GM19395 (cell line): Measurements from ENCODE around the gene SCNM1.
A peak's percentile ranks its signal among the peaks of the same experiment; 100 is the strongest.
"Not testable (repeated sequence)": the region's sequence is repeated elsewhere in the genome, so short reads cannot be mapped to it uniquely, and the experiment has no call there.

Source experiments
- ATAC-seq: cut with Tn5 transposase; IDR thresholded peaks from one replicate; pipeline ENCODE4 v1.9.1; 2021; ENCODE audit warnings: mild to moderate bottlenecking, moderate library complexity; ENCODE audit not compliant: unreplicated experiment

SCNM1 gene

DNA sequence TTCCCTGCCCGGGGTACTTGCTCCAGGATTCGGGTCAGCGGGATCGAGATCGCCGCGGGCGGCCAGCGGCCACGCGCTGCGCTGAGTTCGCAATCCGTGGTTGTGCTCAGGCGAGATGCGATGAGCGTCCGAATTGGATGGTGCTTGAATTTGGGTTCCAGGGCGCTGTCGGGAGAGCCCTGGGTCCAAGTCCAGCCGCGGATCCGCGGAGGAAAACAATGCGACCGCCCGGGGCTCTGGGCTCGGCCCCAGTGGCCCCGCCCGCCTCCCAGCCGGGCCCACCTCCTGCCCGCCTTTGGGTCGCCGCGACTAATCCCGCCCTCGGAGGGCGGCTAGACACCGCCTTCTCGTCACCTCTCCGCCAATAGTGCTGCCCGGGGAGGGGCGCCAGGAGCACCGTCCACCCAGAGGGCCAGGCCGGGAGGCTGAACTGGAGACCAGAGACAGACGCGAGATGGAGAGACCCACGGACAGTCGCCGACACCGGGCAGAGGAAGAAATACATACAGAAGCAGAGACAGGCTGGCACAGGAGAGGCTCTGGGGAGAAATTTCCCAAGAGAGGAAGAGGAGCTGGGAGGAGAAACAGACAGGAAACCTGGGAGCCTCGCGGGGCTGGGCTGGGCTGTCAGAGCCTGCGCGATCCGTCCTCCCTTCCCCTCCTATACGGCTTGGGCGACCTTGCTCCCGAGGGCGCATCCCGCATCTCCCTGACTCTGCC lies 19.4 kb upstream of the SCNM1 start, which contains the start of gene SEMA6C:
Gene SEMA6C, minus strand, starts transcription at position 220 of the 720 bp plus-strand sequence. CDS start 4,010 bp downstream, outside the sequence.
- ATAC-seq = peak; percentile 99

DNA sequence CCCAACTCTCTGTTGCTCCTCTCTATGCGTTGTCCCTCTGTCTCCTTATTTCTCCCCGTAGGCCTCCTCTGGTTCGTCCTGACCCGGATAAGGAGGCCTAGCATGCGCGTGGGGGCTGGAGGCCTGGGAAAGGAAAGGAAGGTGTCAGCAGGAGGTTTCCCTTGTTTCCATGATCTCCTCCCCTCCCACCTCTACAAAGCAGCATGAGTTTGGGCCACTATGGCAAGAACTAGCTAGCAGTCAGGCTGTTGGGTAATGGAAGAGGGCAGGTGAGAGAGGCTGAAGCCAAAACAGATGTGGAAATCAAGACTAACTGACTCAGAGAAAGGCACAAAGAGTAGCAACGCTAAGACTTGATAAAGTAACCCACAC lies 18.8 kb upstream of the SCNM1 start:
- no peak for ATAC-seq

DNA sequence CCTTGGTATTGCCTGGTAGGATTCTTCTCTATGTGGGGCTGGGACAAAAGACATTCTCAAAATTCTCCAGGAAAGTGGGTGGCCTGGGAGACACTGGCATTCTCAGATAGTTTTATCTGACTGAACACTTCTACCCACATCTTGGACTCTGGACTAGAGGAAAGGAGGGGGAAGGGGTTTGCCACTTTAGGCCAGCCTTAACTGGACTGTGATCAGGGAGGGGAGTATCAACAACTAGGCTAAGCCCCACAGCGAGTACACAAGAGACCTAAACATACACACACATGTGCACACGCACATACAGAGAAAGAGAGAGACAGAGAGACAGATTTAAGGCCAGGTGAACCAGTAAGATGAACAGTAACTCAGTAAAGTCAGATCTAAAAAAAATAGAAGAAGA lies 18.3 kb upstream of the SCNM1 start:
- no peak for ATAC-seq

DNA sequence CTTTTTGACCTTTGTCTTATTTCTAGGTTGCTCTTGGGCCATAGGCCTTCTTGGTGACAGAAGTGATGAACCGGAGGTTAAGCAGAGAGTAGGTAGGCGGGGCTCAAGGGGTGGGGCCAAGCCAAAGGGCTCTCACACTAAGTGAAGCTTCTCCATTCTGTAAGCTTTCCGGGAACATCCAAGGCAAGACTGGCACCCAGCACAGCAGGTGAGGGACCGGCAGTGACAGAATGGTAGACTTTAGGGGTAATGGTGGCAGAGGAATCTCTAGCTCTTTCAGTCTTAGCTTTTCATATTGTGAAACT lies 9.5 kb upstream of the SCNM1 start, which contains the start of gene TNFAIP8L2:
Gene TNFAIP8L2, plus strand, starts transcription at position 135 of the 305 bp plus-strand sequence. CDS start 2,049 bp downstream, outside the sequence.
- peak; percentile 74 for ATAC-seq

DNA sequence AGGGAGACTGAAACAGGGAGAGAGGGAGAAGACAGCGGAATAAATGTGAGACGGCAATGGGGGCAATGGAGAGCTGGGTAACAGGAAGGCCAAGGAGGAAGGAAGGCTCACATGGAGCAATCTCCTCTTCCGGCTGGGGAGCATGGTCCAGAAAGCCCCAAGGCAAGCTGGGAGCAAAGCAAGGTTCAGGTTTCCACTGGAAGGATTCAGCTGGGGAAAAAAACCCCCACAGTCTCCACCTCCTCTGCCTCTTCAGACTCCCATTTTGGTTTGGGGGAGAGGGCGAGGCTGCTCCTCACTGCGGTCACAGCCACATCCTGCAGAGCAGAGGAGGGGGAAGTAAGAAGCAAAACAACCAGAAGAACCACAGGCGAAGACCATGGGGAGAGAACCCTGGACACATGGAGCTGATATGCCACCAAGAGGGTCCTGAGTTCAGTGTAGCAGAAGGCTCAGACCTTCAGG lies 8.8 kb upstream of the SCNM1 start:
- ATAC-seq = no peak

DNA sequence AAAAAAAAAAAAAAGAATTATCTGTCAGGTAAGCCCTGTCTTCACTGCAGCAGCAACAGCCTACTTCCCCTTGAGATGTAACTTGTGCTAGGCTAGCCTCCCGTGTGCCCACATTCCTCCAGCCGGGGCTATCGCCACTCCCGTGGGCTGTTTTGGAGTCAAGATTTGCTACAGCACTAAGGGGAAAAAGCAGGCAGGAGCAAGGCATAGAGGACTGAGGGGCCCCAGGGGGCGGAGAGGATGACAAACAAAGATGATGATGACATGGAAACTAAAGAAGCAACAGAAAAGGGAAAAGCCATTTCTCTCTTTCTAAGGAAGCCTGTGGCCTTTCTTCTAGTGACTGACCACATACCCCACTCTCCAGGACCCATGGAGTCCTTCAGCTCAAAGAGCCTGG lies 7.6 kb upstream of the SCNM1 start:
- ATAC-seq = no peak

DNA sequence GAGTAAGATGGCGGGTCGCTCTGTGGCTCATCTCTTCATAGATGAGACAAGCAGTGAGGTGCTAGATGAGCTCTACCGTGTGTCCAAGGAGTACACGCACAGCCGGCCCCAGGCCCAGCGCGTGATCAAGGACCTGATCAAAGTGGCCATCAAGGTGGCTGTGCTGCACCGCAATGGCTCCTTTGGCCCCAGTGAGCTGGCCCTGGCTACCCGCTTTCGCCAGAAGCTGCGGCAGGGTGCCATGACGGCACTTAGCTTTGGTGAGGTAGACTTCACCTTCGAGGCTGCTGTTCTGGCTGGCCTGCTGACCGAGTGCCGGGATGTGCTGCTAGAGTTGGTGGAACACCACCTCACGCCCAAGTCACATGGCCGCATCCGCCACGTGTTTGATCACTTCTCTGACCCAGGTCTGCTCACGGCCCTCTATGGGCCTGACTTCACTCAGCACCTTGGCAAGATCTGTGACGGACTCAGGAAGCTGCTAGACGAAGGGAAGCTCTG lies 7.1 kb upstream of the SCNM1 start:
- no peak for ATAC-seq

DNA sequence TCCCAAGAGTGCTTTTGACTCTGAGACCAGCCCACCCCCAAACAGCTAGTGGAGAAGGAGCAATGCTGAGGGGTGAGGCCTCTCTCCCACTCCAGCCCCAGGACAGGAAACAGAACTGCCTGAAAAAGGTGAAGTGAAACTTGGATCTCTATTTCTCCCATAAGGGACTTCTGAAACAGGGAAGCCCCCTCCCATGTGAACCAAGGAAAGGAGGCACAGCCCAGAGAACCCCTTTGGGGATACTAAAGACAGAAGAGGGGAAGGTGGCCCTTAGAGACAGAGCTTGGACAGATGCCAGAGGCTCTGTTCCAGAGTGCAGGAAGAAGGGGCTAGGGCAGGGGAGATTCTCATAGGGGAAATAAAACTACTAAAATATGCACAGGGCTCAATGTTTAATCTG lies 6.6 kb upstream of the SCNM1 start:
- no peak for ATAC-seq

DNA sequence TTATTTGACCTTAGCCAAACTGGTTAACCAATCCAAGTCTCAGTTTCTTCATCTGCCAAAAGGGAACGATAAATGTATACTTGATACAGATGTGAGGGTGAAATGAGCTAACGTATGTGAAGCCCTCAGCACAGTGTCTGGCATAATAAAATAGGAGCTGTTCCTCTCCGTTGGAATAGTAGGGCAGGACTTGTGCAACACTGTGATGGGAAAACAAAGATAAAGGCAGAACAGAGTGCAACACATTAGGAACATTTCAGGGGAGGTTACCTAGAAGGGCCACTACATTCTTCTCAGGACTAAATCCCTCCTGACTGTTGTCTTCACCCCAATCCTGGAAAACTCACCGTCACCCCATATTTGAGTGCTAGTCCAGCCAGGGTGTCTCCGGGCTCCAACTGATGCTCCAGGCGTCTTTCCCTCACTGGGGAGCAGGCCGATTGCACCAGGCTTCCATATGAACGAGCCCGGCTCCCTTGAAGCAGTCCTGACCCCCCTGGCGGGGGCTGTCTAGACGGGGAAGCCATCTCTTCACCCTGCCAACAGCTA lies 1.1 kb upstream of the SCNM1 start:
- no peak for ATAC-seq

DNA sequence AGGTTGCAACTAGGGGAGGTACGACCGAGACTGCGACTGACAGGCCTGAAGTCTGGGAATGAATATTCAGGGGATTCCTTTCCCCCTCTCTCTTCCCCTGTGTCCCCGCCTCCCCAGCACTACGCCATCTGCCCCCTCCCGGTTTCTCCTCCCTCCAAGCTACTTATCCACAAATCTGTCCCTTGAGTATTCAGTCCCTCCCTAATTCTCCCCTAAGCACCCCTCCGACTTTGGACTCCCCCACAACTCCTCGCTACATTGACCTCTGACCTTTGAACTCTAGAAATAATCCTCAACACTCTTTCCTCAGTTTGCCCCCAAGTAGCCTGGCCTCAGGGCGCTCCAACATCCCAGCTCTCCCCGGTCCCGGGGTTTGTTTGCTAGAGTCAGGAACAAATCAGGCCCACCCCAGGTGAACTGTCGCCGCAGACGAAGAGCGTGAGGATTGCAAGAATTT lies 635 bp upstream of the SCNM1 start:
- ATAC-seq = no peak

DNA sequence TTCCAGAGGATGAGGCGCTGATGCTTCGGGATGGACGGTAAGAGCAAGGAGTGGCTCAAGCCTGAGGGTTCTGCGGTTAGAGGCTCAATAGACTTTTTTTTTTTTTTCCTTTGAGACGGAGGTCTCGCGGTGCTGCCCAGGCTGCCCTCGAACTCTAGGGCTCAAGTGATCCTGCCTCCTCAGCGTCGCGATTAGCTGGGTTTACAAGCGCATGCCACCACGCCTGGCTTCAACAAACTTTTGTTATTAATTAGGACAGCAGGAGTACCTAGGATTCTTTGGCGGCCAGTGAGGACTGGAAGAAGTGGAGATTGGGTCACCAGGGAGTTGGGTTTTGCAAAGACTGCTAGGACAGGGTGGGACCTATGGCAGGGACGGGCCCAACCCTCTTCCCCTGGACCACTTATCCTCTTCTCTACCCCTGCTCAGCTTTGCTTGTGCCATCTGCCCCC lies 587 bp downstream of the SCNM1 start:
- no peak for ATAC-seq

DNA sequence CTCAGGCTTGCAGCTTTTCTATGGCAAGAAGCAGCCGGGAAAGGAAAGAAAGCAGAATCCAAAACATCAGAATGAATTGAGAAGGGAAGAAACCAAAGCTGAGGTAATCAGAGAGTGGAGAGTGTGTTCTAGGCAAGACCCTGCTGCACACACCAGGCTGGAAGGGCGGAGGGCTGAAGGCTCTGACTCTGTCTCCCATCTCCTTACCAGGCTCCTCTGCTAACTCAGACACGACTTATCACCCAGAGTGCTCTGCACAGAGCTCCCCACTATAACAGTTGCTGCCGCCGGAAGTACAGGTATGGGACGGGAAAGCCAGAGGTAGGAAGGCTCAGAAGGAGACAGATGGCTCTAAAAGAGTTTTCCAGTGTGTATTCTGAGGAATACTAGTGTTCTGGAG lies 1.2 kb downstream of the SCNM1 start:
- ATAC-seq = no peak

DNA sequence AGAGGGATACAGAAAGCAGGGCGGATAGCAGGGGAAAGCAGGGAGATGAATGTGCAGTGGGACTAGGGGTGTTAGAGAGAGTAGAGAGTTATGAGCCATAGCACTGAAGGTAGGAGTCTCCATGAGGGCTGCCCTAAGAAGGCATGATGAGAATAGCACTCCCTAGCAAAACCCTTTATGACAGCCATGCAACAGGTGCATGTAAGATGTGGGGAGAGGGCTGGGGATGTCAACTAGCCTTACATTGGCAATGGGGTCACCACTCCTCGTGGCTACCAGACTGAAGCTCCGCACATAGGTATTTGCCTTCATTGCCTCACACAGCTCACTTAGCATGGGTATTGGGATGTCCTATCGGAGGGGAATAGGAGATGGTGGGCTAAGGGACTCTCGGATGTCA lies 5.2 kb downstream of the SCNM1 start:
- no peak for ATAC-seq

DNA sequence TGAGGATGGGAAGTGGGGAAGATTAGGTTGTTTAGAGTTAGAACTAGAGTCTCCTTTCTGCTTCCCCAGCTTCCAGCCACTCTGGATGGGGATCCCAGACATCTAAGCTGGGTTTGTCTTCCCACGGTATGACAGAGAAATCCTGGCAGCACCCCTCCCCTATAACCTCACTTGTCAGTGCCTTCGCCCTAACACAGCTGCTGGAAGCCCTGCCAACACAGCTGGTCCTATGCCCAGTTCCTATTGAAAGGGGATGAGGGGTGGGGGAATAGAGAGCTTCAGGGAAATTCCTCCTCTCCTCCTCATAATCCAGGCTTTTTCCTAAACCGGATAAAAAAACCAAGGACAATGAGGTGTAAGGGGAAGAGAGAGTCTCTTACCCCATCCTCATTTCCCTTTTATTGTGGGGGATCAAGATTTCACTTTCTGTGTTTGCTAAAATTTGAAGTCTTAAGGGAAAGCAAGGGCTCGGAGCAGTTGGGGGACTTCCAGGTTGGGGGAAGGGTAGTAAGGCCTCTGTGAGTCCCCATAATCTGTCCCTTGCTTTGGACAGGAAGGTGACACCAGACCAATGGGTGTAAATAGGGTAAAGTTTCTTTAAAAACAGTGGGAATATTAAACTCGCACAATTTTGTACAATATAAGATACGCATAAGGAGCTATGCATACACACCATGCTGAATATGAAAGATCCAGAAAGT lies 9.2 kb downstream of the SCNM1 start:
- no peak for ATAC-seq

DNA sequence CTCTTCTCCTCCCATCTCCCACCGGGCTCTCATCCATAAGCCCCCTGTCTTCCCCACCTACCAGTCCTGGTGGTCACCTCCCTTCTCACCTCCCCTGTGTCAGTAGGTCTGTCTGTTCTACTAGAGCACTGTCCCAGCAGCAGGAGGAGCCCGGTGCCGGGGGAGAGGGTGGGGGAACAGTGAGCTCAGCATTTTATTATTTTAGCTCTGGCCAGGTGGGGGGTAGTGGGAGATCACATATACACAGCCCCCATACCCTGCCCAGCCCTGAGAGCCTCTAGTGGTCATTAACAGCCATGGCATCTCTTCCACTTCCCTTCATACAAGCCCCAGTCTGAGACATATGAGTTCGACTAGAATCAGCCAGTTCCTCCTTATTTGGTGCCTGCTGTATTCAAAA lies 9.9 kb downstream of the SCNM1 start, which contains the start of gene TMOD4:
Gene TMOD4, minus strand, starts transcription at position 119 of the 400 bp plus-strand sequence. CDS start 1,106 bp downstream, outside the sequence.
- ATAC-seq = no peak

DNA sequence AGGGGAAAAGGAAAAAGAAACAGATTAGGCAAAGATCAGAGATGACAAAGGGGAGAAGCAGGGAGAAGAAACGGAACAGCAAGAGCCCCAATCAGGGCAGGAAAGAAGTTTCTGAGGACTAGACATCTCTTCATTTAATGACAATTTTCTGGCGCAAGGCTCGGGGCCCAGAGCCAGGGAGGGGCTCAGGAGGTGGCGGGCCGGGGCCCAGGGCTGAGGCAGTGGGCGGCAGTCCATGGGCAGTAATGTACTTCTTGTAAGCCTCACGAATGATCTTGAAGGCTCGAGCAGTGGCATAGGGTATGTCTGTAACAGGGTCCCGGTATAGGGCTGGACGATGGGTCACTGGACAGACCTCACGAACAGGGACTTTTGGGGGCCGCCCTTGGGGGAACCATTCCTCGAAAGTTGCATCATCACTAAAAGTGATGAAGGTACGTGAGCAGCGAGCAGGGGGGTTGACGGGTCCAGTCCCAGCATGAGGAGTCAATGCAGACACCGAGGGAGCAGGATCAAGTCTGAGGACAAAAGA lies 10.6 kb downstream of the SCNM1 start:
- no peak for ATAC-seq

DNA sequence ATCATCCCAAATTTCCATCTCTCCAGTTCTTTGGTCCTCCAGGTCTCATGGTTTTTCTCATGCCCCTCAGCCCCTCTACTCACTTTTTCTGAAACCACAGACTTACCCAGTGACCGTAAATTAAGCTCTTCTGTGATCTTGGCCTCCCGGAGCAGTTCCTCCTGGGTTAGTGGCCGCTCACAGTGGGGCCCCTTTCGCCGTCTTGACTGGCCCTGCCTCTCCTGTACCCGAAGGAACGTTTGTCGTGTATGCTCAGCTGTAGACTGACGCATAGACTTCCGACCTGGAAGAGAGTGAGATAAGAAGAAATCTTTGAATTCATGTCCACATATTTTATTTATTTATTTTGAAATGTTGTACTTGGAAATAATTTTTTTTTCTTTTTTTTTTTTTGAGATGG lies 18.3 kb downstream of the SCNM1 start:
- ATAC-seq = no peak

DNA sequence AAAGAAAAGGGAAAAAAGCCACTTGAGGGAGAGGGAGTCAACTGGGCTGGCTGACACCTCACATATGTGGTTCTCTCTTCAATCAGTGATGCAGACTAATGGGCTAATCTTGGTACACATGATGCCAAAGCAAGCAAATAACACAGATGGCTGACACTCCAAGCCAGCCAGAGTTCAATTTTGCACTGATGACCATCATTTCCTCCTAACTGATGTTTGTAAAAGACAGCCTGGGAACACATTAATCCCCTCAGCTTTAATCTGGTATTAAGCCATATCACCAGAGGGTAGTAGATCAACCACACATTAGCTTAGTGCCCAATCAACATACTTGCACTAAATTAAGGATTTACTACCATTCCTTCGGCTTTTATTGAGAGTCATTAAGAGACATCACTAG lies 21.3 kb downstream of the SCNM1 start:
- no peak for ATAC-seq

DNA sequence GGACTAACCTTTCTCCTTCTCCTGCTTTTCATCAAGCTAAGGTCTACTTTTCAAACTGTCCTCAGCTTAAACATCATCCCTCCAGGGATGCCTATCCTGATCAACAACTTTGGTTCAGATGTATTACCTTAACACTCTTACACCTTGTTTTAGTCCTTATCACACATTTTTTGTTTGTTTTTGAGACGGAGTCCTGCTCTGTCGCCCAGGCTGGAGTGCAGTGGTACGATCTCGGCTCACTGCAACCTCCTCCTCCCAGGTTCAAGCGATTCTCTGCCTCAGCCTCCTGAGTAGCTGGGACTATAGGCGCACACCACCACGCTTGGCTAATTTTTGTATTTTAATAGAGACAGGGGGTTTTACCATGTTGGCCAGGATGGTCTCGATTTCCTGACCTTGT lies 22.7 kb downstream of the SCNM1 start:
- not testable (repeated sequence) for ATAC-seq

DNA sequence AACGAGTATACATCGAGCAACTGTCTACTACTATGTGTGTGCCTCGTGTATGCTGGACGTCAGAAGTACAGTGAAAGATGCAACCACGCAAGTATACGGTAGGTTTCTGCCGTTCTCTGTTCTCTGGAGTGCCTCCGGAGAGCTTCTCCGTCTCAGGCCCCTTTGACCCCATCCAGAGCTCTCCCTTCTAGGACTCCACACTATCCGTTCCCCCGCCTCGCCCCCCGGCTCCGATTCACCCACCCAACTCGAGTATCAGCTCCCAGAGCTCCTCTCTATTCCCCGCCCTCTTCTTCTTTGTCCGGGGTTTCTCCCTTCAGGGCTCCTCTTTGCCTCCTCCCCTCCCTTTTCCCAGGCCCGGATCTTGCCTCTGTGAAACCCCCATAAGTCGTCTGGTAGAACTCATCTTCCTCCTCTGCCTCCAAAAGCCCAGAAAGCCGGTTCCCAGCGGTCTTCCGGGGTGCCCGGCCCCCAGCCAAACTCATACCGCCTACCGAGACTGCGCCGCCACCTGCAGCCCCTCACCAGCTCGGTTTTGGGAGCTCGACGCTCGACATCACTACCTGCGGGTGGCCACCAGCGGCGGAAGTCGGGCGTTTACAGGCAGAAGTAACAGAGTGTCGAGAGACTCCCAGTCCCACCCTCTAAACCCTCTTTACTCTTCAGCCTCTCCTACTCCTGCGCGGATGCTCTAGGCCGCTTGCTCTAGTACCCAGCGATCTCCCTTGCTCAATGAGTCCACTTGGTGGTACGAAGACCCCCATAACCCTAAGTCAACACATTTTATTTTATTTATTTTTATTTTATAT lies 23.9 kb downstream of the SCNM1 start, which contains the start of gene VPS72:
Gene VPS72, minus strand, starts transcription at position 561 of the 809 bp plus-strand sequence. Its CDS starts 76 bp downstream, at position 485.
- ATAC-seq = peak; percentile 91
